ENCODE data around the gene SLPI. TPM values are rescaled to one million over a fixed set of nuclear protein-coding genes. Genes with fewer than 3 reads are reported as not detected.
A peak's percentile ranks its signal among the peaks of the same experiment; 100 is the strongest.

Gene SLPI
- total RNA-seq, 1 experiment from 2014 or later: 207 TPM

GRCh38 chr20:45279992-45280391 lies 25.6 kb upstream of the SLPI start:
- ChIA-PET CTCF (interaction anchor here (1.1 kb wide), 1 partner anchor 142 kb away, joined by 5 read pairs; no protein-coding TSS in a partner anchor), POLR2A (ENCODE audit: unreplicated experiment) (no interaction called here)
- Histone ChIP-seq H3K4me1 (ENCODE audit: insufficient read depth, low read length) (peaks cover 16% of the 10 kb centered on the region), H3K36me3 (ENCODE audit: low read depth, low read length) (no peaks in the 10 kb centered on the region), H3K79me2 (ENCODE audit: low read length) (no peaks in the 10 kb centered on the region), H3K4me2 (ENCODE audit: low read length) (no peak overlapping the region), H3K27me3 (ENCODE audit: low read length) (peaks cover under 1% of the 10 kb centered on the region; the same call in 1 of the 2 replicates), H3K9me2 (replicated peaks; ENCODE audit: low read length) (no peaks in the 10 kb centered on the region), H3K4me3 (ENCODE audit: low read length) (no peak overlapping the region), H3K27ac (ENCODE audit: low read length) (no peak overlapping the region), H2AFZ (ENCODE audit: low read length) (no peak overlapping the region), H3K9me3 (ENCODE audit: low read length) (no peaks in the 10 kb centered on the region), H3K9ac (ENCODE audit: low read length) (no peak overlapping the region), H3F3A (ENCODE audit: low read length, unreplicated experiment) (no peaks in the 10 kb centered on the region), H4K20me1 (ENCODE audit: low read length) (no peaks in the 10 kb centered on the region)
- ATAC-seq: no peak
- intact Hi-C loops (cut with micrococcal nuclease): no loop called here
- TF ChIP-seq EZH2 (IDR thresholded peaks at IDR 0.05; ENCODE audit: low read length, unreplicated experiment) (no peak), EZH2phosphoT487 (IDR thresholded peaks at IDR 0.05; ENCODE audit: borderline replicate concordance, low read length) (no peak), CTCF (conservative IDR thresholded peaks at IDR 0.05; ENCODE audit: low read depth, low read length) (no peak)
- peak; percentile 33 for DNase-seq
- BruUV-seq (replicated peaks): no TSS peak

GRCh38 chr20:45275338-45275737 lies 21.0 kb upstream of the SLPI start:
- CTCF ChIA-PET: no interaction called here
- Histone ChIP-seq H3K27me3 (ENCODE audit: low read length) (peaks cover 6% of the 10 kb centered on the region; the same call in 1 of the 2 replicates), H3K9me3 (ENCODE audit: low read length) (no peaks in the 10 kb centered on the region), H3K4me3 (ENCODE audit: low read length) (no peak overlapping the region), H3K36me3 (ENCODE audit: low read depth, low read length) (no peaks in the 10 kb centered on the region), H3K79me2 (ENCODE audit: low read length) (no peaks in the 10 kb centered on the region), H3K9me2 (replicated peaks; ENCODE audit: low read length) (no peaks in the 10 kb centered on the region), H3K4me1 (ENCODE audit: insufficient read depth, low read length) (no peaks in the 10 kb centered on the region), H4K20me1 (ENCODE audit: low read length) (no peaks in the 10 kb centered on the region), H2AFZ (ENCODE audit: low read length) (no peak overlapping the region), H3K27ac (ENCODE audit: low read length) (no peak overlapping the region), H3F3A (ENCODE audit: low read length, unreplicated experiment) (no peaks in the 10 kb centered on the region), H3K9ac (ENCODE audit: low read length) (no peak overlapping the region), H3K4me2 (ENCODE audit: low read length) (no peak overlapping the region)
- intact Hi-C loops (cut with micrococcal nuclease): no loop called here
- POLR2A ChIA-PET (ENCODE audit: unreplicated experiment): no interaction called here
- DNase-seq: no peak
- TF ChIP-seq CTCF (conservative IDR thresholded peaks at IDR 0.05; ENCODE audit: low read depth, low read length) (no peak), EZH2phosphoT487 (IDR thresholded peaks at IDR 0.05; ENCODE audit: borderline replicate concordance, low read length) (no peak), EZH2 (IDR thresholded peaks at IDR 0.05; ENCODE audit: low read length, unreplicated experiment) (no peak)
- no peak for ATAC-seq
- BruUV-seq (replicated peaks): no TSS peak

GRCh38 chr20:45269754-45270270 lies 15.4 kb upstream of the SLPI start:
- intact Hi-C loops (cut with micrococcal nuclease): no loop called here
- ChIA-PET POLR2A (ENCODE audit: unreplicated experiment) (no interaction called here), CTCF (no interaction called here)
- Histone ChIP-seq H3K9me3 (ENCODE audit: low read length) (no peaks in the 10 kb centered on the region), H3K4me1 (ENCODE audit: insufficient read depth, low read length) (peaks cover 9% of the 10 kb centered on the region; the same call in 1 of the 2 replicates), H3K79me2 (ENCODE audit: low read length) (no peaks in the 10 kb centered on the region), H3F3A (ENCODE audit: low read length, unreplicated experiment) (no peaks in the 10 kb centered on the region), H4K20me1 (ENCODE audit: low read length) (no peaks in the 10 kb centered on the region), H3K27ac (ENCODE audit: low read length) (no peak overlapping the region), H3K27me3 (ENCODE audit: low read length) (peaks cover 4% of the 10 kb centered on the region; the same call in 1 of the 2 replicates), H3K4me2 (ENCODE audit: low read length) (no peak overlapping the region), H3K9ac (ENCODE audit: low read length) (no peak overlapping the region), H3K36me3 (ENCODE audit: low read depth, low read length) (no peaks in the 10 kb centered on the region), H3K9me2 (replicated peaks; ENCODE audit: low read length) (no peaks in the 10 kb centered on the region), H2AFZ (ENCODE audit: low read length) (no peak overlapping the region), H3K4me3 (ENCODE audit: low read length) (no peak overlapping the region)
- TF ChIP-seq EZH2phosphoT487 (IDR thresholded peaks at IDR 0.05; ENCODE audit: borderline replicate concordance, low read length) (no peak), CTCF (conservative IDR thresholded peaks at IDR 0.05; ENCODE audit: low read depth, low read length) (no peak), EZH2 (IDR thresholded peaks at IDR 0.05; ENCODE audit: low read length, unreplicated experiment) (no peak)
- no peak for ATAC-seq
- no peak for DNase-seq
- no TSS peak for BruUV-seq (replicated peaks)
